Neural progenitor cell (in vitro differentiated cells): ENCODE results near the gene GPR151. TPM values are rescaled to one million over a fixed set of nuclear protein-coding genes. Genes with fewer than 3 reads are reported as not detected.

Source experiments
- DNase-seq: peaks from one replicate; pipeline ENCODE4 v3.0.0-alpha.2; 2016; ENCODE audit warnings: low spot score
- H2AFZ ChIP-seq: fragments of 200-600 bp; sonication (generic); replicated peaks from 2 replicates; pipeline ENCODE4 v1.6.1; 2016; ENCODE audit warnings: antibody characterized with exemption
- H3F3A ChIP-seq: fragments of 200-600 bp; sonication (generic); 2 replicates; pipeline ENCODE4 v1.6.1; 2016; ENCODE audit warnings: antibody characterized with exemption, low read depth
- H3K27ac ChIP-seq: fragments of 200-600 bp; sonication (generic); 2 replicates; pipeline ENCODE4 v1.5.1; 2016; ENCODE audit warnings: mild to moderate bottlenecking
- H3K27me3 ChIP-seq: fragments of 200-600 bp; sonication (generic); 2 replicates; pipeline ENCODE4 v1.6.1; 2016; ENCODE audit warnings: mild to moderate bottlenecking, moderate library complexity
- H3K36me3 ChIP-seq: fragments of 200-600 bp; sonication (generic); 2 replicates; pipeline ENCODE4 v1.5.1; 2016
- H3K4me1 ChIP-seq: fragments of 200-600 bp; sonication (generic); 2 replicates; pipeline ENCODE4 v1.6.1; 2016; ENCODE audit warnings: mixed run types
- H3K4me2 ChIP-seq: fragments of 200-600 bp; sonication (generic); 2 replicates; pipeline ENCODE4 v1.6.1; 2016
- H3K4me3 ChIP-seq: fragments of 200-600 bp; sonication (generic); 2 replicates; pipeline ENCODE4 v1.5.1; 2016
- H3K79me2 ChIP-seq: fragments of 200-600 bp; sonication (generic); 2 replicates; pipeline ENCODE4 v1.6.1; 2016; ENCODE audit warnings: low read depth
- H3K9ac ChIP-seq: fragments of 200-600 bp; sonication (generic); 2 replicates; pipeline ENCODE4 v1.6.1; 2016
- H3K9me3 ChIP-seq: fragments of 200-600 bp; sonication (generic); 2 replicates; pipeline ENCODE4 v1.5.1; 2016; ENCODE audit warnings: low read depth
- H4K20me1 ChIP-seq: fragments of 200-600 bp; sonication (generic); 2 replicates; pipeline ENCODE4 v1.6.1; 2016; ENCODE audit warnings: low read depth
- H3K27ac Mint-ChIP-seq: 3 replicates; pipeline ENCODE4 v1.8.0; 2021; ENCODE audit warnings: mixed read lengths
- H3K27me3 Mint-ChIP-seq: 2 replicates; pipeline ENCODE4 v1.8.0; 2022; ENCODE audit warnings: low read depth, mild to moderate bottlenecking, inconsistent platforms, moderate library complexity, mixed read lengths; ENCODE audit not compliant: insufficient read depth
- H3K36me3 Mint-ChIP-seq: 3 replicates; pipeline ENCODE4 v1.8.0; 2021; ENCODE audit warnings: mixed read lengths
- H3K4me1 Mint-ChIP-seq: 3 replicates; pipeline ENCODE4 v1.8.0; 2021; ENCODE audit warnings: mixed read lengths
- H3K4me3 Mint-ChIP-seq: 3 replicates; pipeline ENCODE4 v1.8.0; 2021; ENCODE audit warnings: mild to moderate bottlenecking, moderate library complexity, mixed read lengths
- H3K9me3 Mint-ChIP-seq: 3 replicates; pipeline ENCODE4 v1.8.0; 2020; ENCODE audit warnings: mixed read lengths
- CTCF ChIP-seq: fragments of 200-600 bp; sonication (generic); IDR thresholded peaks from 2 replicates; pipeline ENCODE4 v1.5.1; 2017; ENCODE audit warnings: antibody characterized with exemption, mild to moderate bottlenecking
- EZH2 ChIP-seq: fragments of 200-600 bp; sonication (generic); IDR thresholded peaks from 2 replicates; pipeline ENCODE4 v1.6.1; 2017; ENCODE audit warnings: antibody characterized with exemption, mild to moderate bottlenecking, moderate library complexity
- EZH2phosphoT487 ChIP-seq: fragments of 200-600 bp; sonication (generic); IDR thresholded peaks from 2 replicates; pipeline ENCODE4 v1.6.1; 2017; ENCODE audit warnings: antibody characterized with exemption
- total RNA-seq: library from RNA; depleted of rRNA; stranded (reverse); fragments of >200 nt; gene quantifications from 2 replicates; pipeline ENCODE4 v1.2.3, GENCODE V29; 2015; ENCODE audit warnings: low replicate concordance

Gene GPR151
- total RNA-seq, 1 donor from 2014 or later: not detected

- no peaks in the 10 kb centered on the region for H3K4me1 Mint-ChIP-seq
- TF ChIP-seq EZH2phosphoT487 (no peak), EZH2 (no peak), CTCF (no peak)
- Histone ChIP-seq H3F3A (no peaks in the 10 kb centered on the region), H4K20me1 (peaks cover 18% of the 10 kb centered on the region), H3K4me2 (no peak overlapping the region), H3K27ac (no peak overlapping the region), H3K27me3 (no peaks in the 10 kb centered on the region), H3K36me3 (peaks cover 40% of the 10 kb centered on the region), H2AFZ (no peak overlapping the region), H3K4me3 (no peak overlapping the region), H3K4me1 (no peaks in the 10 kb centered on the region), H3K9me3 (no peaks in the 10 kb centered on the region), H3K79me2 (peaks cover 9% of the 10 kb centered on the region), H3K9ac (no peak overlapping the region)
- H3K27me3 Mint-ChIP-seq: no peaks in the 10 kb centered on the region
- H3K9me3 Mint-ChIP-seq: no peaks in the 10 kb centered on the region
- H3K36me3 Mint-ChIP-seq: peaks cover 30% of the 10 kb centered on the region
- DNase-seq: no peak
- H3K4me3 Mint-ChIP-seq: no peak overlapping the region
- no peak overlapping the region for H3K27ac Mint-ChIP-seq
Observed at GRCh38 chr5:146494656-146495055, 21.3 kb downstream of the GPR151 start.

GRCh38 chr5:146490089-146490843, 25.7 kb downstream of the GPR151 start:
- no peak for DNase-seq
- Mint-ChIP-seq H3K4me3 (no peak overlapping the region), H3K27ac (no peak overlapping the region), H3K4me1 (no peaks in the 10 kb centered on the region), H3K27me3 (no peaks in the 10 kb centered on the region), H3K36me3 (peaks cover 37% of the 10 kb centered on the region), H3K9me3 (no peaks in the 10 kb centered on the region)
- Histone ChIP-seq H3K27me3 (no peaks in the 10 kb centered on the region), H3K79me2 (peaks cover 3% of the 10 kb centered on the region), H3K9me3 (no peaks in the 10 kb centered on the region), H3K9ac (no peak overlapping the region), H3K4me2 (no peak overlapping the region), H2AFZ (no peak overlapping the region), H3K27ac (no peak overlapping the region), H3K4me1 (no peaks in the 10 kb centered on the region), H3F3A (peaks cover 4% of the 10 kb centered on the region), H3K4me3 (no peak overlapping the region), H3K36me3 (peaks cover 28% of the 10 kb centered on the region), H4K20me1 (no peaks in the 10 kb centered on the region)
- TF ChIP-seq EZH2phosphoT487 (no peak), CTCF (no peak), EZH2 (no peak)

GRCh38 chr5:146484714-146485391, 31.1 kb downstream of the GPR151 start:
- no peak overlapping the region for H3K27ac ChIP-seq
- no peak overlapping the region for H3K27ac Mint-ChIP-seq
- H3K4me3 Mint-ChIP-seq: no peak overlapping the region

More at GRCh38 chr5:146484714-146485391, 31.1 kb downstream of the GPR151 start:
- H3K9me3 ChIP-seq: no peaks in the 10 kb centered on the region
- no peaks in the 10 kb centered on the region for H3K79me2 ChIP-seq
- Mint-ChIP-seq H3K4me1 (no peaks in the 10 kb centered on the region), H3K9me3 (no peaks in the 10 kb centered on the region), H3K36me3 (peaks cover 52% of the 10 kb centered on the region), H3K27me3 (no peaks in the 10 kb centered on the region)
- no peak overlapping the region for H3K4me2 ChIP-seq
- H3K9ac ChIP-seq: no peak overlapping the region
- no peaks in the 10 kb centered on the region for H4K20me1 ChIP-seq
- DNase-seq: no peak
- H3K36me3 ChIP-seq: peaks cover 36% of the 10 kb centered on the region
- H3K4me3 ChIP-seq: no peak overlapping the region
- H3F3A ChIP-seq: peaks cover 4% of the 10 kb centered on the region
- no peaks in the 10 kb centered on the region for H3K27me3 ChIP-seq
- H3K4me1 ChIP-seq: no peaks in the 10 kb centered on the region
- no peak for TF ChIP-seq EZH2
- no peak for TF ChIP-seq CTCF
- TF ChIP-seq EZH2phosphoT487: no peak
- H2AFZ ChIP-seq: no peak overlapping the region
